ENCODE data around the gene PANK2.

- TF ChIP-seq CTCF (IDR thresholded peaks at IDR 0.05; ENCODE audit: insufficient read depth, low read depth, low read length) = no peak
- no peak for TF ChIP-seq EZH2 (IDR thresholded peaks at IDR 0.05; ENCODE audit: insufficient read depth, low read length)
Measured at GRCh38 chr20:3966571-3966970, 77.4 kb downstream of the PANK2 start.
